ENCODE results near the gene CDKN2B.

CDKN2B gene

DNA sequence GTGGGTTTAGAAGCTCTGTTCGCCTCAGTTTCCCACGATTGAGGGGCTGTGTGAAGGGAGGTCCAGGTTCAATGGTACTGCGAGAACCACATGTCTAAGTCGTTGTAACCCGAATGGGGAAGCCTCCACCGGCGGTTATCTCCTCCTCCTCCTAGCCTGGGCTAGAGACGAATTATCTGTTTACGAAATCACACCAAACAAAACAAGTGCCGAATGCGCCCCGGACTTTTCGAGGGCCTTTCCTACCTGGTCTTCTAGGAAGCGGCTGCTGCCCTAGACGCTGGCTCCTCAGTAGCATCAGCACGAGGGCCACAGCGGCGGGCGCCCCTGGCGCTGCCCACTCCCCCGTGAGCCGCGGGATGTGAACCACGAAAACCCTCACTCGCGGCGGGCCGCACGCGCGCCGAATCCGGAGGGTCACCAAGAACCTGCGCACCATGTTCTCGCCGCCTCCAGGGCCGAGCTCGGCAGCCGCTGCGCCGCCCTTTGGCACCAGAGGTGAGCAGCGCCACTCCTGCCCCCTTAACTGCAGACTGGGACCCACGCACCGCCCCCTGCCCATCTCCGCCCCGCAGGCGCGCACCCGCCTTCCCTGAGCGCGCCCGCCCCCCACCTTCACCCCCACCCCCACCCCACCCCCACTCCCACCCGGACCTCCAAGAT, 15.1 kb downstream of the CDKN2B start, which contains the start of gene CDKN2A:
Gene CDKN2A (minus strand): TSS at position 500 of the 663 bp plus-strand sequence.
- peak; percentile 88 for DNase-seq

DNA sequence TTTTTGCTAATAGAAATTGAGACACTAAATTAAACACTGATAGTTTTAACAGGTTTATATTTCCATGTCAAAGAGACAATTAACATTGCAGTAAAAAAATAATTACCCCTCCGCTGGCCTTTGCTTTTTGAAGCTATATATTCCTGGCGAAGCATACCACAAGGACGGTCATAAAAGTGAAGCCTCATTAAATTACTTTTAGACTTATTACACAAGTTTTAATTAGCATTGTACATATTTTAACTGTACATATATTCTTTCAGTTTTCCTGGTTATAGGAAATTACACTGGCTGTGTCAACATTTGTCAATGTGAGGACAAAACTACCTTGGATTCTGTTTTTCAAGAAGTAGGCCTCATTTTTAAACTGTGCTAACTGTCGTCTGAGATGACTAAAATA, 16.1 kb downstream of the CDKN2B start:
- no peak for DNase-seq

DNA sequence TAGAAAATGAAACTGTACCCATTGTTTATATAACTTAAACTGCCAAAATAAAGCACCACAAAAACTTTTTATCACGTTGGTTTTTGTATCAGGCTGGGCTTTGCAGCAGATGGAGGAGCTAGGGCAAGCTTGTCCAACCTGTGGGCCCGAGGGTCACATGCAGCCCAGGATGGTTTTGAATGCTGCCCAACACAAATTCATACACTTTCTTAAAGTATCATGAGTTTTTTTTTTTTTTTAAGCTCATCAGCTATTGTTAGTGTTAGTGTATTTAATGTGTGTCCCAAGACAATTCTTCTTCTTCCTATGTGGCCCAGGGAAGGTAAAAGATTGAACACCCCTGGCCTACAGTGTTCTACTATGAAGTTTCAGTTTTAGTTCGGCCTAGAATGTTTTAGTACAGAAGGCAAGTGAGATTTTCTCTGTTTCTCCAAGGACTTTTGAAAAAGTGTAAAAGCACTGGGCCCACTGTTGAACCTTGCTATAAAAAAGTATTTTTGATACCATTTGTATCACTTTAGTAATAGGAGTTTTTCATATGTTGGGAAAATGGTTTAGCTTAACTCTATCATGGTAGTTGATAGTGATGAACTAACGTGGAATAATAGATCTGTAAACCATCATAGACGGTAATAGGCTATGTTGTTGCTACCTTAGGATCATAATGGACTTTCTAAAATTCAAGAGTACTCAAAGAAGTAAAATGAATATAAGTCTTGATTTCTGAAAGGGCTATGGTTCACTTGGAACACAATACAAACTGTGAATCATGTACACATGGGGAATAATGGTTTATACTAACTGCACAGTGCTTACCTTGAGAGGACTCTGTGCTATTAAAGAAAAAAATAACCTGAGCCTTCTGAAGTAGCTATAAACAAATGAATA, 17.8 kb downstream of the CDKN2B start:
- peak; percentile 28 for DNase-seq

GRCh38 chr9:21989440-21990189, 19.5 kb downstream of the CDKN2B start:
- DNase-seq, result no peak

DNA sequence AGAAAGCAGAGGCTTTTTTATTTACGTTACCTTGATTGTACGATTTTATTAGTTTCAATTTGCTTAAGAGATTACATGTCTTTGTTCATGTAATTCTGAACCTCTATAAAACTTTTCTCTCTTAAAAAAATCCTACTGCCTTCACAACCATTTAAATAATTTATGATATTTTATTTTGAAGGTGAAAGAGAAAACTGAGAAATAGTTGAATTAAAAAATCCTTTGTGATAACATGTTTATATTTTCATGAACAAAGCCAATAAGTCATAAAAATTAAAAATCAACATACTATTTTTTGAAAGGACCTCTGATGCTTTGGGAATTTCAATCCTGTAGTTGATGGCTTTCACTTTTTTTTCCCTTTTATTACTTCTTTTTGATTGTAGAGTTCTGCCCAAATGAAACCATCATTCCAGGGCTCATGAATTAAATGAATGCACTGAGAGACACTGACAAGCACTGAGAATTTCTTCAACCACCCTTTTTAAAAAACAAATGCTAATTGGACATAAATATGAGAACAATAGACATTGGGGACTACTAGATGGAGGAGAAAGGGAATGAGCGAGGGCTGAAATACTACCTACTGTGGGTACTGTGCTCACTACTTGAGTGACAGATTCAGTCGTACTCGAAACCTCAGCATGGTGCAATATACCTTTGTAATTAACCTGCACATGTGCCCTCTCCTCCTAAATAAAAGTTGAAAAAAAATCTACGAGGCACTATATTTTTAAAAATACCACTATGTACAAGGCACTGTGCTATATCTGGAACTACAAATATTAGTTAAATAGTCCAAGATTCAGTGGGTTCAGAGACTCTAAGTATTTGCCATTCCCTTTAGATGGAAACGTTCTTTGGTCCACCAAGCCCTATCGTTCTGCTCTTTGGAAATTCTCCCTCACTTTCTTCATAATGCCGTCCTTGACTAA, 20.8 kb downstream of the CDKN2B start:
- DNase-seq, result peak; percentile 21

DNA sequence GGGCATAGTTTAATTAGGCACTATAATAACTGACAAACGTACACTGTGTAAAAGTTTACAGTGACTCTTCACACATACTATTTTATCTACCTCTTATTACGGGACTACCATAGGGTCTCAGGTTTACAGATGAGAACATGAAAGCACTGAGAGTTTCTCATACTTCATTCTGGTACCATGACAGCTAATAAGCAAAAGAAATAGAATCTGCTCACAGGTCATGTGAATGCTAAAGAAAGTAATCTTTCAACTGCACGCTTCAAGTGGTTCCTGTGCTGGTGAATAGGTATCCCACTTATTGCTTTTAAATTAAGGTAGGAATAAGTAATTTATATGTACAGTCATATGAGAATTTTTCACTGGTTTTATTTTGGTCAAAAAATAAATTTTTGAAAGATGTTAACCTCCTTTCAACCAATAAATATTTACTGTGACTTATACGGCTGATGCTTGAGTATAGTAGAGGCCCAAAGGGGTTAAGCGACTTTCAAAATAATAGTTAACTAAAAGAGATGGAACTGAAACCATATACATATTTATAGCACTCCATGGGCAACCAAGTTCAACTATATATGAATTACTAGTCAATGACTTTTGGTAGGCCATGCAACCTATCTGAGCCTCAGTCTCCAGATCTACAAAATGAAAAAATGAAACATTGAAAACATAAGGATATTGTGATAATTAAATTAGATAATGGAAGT, 23.0 kb downstream of the CDKN2B start:
- DNase-seq, result no peak

DNA sequence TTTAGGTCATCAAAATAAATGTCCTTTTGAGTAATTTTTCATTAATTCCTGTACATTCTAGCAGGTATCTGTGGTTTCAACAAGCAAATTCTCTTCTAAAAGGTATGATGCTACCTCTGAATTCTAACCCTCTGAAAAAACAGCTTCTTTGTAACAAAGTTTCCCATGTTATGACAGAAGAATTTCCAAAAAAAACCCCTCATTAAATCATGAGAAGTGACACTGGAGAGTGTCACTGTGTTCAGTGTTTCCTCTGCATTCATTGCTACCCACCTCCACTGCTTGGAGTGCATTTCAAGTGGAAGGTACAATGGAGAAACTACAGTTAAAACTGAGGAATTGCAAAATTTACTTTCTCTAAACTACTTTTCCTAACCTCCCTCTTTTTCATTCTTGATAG, 25.0 kb downstream of the CDKN2B start:
- DNase-seq, result no peak

DNA sequence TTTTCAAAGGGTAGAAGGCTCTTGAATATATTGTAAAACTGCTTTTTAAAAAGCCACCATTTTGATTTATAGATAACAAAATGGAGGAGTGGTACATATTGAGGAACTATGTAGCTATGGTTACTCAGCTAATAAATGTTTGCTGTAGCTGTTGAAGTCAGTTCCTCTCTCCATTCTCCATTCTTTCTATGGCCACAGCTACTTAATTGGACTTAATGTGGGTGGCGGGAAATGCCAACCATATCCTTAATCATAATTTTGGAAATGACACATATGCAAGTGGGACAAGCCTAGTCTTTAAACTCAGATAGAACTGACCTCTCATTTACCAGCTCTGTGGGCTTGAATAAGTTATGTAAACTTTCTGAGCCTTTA, 25.6 kb downstream of the CDKN2B start:
- DNase-seq, result no peak

GRCh38 chr9:21982861-21983560, 26.1 kb downstream of the CDKN2B start:
- no peak for DNase-seq

GRCh38 chr9:21982391-21982790, 26.7 kb downstream of the CDKN2B start:
- no peak for DNase-seq

DNA sequence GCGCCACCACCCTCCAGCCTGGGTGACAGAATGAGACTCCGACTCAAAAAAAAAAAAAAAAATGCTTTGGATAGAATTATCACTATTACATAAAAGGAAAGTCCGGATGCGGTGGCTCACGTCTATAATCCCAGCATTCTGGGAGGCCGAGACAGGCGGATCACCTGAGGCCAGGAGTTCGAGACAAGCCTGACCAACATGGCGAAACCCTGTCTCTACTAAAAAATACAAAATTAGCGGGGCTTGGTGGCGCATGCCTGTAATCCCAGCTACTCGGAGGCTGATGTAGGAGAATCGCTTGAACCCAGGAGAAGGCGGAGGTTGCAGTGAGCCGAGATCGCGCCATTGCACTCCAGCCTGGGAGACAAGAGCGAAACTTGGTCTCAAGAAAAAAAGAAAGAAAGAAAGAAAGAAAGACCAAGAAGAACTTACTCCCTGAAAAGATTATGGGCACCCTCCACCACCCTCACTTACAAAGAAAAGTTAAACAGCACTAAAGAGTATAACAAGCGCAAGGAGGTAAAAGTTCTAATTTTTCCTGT, 32.7 kb downstream of the CDKN2B start:
- DNase-seq, result no peak

GRCh38 chr9:21974722-21975409, 34.2 kb downstream of the CDKN2B start:
- DNase-seq, result peak; percentile 90

DNA sequence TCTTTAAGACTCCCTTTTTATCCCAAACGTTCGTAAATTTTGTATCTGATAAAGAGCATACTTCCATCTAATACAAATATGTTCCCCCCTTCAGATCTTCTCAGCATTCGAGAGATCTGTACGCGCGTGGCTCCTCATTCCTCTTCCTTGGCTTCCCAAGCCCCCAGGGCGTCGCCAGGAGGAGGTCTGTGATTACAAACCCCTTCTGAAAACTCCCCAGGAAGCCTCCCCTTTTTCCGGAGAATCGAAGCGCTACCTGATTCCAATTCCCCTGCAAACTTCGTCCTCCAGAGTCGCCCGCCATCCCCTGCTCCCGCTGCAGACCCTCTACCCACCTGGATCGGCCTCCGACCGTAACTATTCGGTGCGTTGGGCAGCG, 34.8 kb downstream of the CDKN2B start:
- peak; percentile 73 for DNase-seq

DNA sequence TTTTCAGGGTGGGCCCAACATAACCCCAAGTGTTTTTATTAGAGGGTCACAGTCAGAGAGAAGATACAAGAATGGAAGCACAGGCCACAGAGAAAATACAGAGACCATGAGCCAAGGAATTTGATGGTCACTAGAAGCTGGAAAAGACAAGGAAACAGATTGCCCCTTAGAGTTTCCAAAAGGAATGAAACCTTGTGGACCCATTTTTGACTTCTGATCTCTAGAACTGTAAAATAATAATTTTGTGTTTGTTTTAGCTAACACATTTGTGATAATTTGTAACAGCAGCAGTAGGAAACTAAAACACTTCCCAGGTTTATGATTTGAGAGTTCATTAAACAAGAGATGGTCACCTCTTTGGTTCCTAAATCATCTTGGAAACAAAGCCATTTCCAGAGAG, 36.7 kb downstream of the CDKN2B start:
- DNase-seq, result no peak

DNA sequence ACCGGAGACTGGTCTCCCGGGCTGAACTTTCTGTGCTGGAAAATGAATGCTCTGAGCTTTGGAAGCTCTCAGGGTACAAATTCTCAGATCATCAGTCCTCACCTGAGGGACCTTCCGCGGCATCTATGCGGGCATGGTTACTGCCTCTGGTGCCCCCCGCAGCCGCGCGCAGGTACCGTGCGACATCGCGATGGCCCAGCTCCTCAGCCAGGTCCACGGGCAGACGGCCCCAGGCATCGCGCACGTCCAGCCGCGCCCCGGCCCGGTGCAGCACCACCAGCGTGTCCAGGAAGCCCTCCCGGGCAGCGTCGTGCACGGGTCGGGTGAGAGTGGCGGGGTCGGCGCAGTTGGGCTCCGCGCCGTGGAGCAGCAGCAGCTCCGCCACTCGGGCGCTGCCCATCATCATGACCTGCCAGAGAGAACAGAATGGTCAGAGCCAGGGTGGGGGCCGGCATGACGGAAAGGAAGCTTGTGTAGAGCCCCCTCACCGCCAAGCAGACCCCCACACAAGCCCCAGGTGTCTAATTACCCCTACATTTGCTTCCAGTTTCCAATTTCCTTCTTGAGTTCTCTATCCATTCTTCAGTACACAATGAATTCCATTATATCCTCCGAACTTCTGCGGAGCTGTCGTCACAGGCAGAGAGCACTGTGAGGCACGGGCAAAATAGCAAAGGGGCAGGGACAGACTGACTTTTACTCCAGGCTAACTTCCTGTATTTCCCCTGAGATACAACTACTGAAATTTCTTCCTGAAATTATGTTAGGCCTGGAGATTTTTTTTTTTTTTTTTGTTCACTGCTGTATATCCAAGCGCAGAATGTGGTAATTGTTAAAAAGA, 38.1 kb downstream of the CDKN2B start:
- no peak for DNase-seq

GRCh38 chr9:21969951-21970799, 38.9 kb downstream of the CDKN2B start:
- DNase-seq, result no peak

DNA sequence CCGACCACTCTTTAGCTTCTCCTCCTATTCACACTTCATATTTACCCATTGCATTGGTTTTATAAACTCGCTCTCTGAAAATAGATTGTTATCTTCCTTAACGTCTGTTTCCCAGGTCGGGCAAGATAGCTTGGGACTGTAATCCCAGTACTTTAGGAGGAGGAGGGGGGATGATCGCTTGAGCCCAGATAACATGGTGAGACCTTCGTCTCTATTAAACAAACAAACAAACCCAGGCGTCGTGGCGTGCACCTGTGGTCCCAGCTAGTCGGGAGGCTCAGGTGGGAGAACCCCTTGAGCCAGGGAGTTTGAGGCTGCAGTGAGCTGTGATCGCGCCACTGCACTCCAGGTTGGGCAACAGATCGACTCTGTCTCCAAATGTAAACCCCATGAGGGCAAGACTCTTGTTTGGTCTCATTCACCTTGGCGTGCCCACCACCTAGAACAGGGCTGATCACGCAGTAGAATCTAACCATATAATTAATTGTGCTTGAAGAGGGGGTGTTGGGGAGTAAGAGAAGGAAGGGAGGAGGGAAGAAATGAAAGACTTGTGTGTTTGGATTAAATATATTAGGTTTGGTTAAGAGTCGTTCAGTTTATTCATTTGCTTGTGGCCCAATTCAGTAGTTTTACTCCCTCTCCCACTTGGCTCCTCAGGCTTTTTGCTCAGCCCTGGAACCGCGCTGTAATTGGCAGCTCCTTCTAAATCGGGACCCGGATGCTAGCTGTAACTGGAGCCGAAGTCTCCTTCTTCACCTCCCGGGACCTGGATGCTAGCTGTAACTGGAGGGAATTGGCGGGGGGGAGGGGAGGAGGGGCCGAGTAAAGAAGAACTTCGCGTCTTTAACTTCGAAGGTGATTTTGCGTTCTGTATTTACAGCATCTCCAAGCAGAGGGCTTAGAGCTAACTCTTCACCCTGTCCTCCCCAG, 39.8 kb downstream of the CDKN2B start:
- DNase-seq, result no peak

Data from NCI-H2227 treated with DMSO at 0.1 percent for 48 hours (cell line).